ENCODE measurements around the gene MYO1C.

DNA sequence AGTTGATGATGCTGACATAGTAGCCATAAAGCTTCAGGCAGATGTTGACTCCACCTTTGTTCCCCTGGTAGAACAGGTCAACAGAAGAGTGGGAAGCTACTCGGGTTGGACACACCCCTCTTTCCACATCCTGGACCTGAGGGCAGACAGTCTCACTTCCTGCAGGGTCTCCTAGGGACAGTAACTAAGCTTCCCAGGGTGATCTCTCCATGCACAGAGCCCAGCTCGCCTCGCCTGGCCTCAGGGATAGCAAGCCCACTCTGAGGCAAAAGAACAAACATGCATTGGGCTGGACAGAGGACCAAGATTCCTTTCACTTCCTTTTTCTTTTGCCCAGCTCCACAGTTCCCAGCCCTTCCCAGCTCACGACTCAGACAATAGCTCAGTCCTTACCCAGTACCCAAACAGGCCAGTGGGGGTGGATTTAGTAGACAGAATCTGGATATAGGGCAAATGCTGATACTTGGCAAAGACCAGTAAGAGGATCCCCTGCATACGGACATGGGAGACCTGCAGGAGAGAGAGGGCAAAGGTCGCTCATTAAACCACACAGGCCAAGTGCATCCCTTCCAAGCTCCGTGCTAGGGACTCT lies 16.9 kb upstream of the MYO1C start:
- TF ChIP-seq, protein P1, sequence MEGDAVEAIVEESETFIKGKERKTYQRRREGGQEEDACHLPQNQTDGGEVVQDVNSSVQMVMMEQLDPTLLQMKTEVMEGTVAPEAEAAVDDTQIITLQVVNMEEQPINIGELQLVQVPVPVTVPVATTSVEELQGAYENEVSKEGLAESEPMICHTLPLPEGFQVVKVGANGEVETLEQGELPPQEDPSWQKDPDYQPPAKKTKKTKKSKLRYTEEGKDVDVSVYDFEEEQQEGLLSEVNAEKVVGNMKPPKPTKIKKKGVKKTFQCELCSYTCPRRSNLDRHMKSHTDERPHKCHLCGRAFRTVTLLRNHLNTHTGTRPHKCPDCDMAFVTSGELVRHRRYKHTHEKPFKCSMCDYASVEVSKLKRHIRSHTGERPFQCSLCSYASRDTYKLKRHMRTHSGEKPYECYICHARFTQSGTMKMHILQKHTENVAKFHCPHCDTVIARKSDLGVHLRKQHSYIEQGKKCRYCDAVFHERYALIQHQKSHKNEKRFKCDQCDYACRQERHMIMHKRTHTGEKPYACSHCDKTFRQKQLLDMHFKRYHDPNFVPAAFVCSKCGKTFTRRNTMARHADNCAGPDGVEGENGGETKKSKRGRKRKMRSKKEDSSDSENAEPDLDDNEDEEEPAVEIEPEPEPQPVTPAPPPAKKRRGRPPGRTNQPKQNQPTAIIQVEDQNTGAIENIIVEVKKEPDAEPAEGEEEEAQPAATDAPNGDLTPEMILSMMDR (IDR thresholded peaks at IDR 0.05), result no peak
- no peak for TF ChIP-seq POLR2A (IDR thresholded peaks at IDR 0.05)
